Vagina (tissue), 2 donors: ENCODE data around the gene CFAP61.

Experiments
- POLR2A ChIP-seq, 2 donors: fragments of 450-650 bp; IDR thresholded peaks; one replicate each; pipeline ENCODE4 v1.6.1; 2017; ENCODE audit warnings: antibody characterized with exemption in 2 of 2, mild to moderate bottlenecking in 2 of 2, moderate library complexity in 2 of 2
- TF ChIP-seq, protein P1 (sequence below), 3 experiments: fragments of 450-650 bp in 2 of 3; fragments of 200-600 bp in 1 of 3; sonication (generic) in 1 of 3; IDR thresholded peaks; one replicate each; pipeline ENCODE4 v1.5.1; 2017 to 2019; ENCODE audit warnings: antibody characterized with exemption in 3 of 3, mild to moderate bottlenecking in 2 of 3, moderate library complexity in 2 of 3

DNA sequence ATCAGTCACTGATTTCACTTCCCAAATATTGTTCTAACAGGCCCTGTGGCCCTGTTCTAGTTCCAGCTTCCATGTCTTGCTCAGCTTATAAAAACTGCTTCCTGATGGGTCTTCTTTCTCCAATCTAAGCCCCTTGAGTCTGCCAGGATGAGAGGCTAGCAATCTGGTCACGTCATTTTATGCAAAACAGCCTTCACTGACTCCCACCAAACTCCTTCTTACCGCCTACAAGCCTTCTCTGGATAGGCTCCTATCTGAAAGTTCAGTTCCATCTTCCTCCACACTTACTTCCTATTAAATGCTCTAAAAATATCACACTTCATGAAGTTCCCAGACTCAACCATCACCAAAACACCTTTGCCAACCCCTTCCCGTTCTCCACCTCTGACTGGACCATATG lies 15.6 kb upstream of the CFAP61 start:
- TF ChIP-seq, protein P1, sequence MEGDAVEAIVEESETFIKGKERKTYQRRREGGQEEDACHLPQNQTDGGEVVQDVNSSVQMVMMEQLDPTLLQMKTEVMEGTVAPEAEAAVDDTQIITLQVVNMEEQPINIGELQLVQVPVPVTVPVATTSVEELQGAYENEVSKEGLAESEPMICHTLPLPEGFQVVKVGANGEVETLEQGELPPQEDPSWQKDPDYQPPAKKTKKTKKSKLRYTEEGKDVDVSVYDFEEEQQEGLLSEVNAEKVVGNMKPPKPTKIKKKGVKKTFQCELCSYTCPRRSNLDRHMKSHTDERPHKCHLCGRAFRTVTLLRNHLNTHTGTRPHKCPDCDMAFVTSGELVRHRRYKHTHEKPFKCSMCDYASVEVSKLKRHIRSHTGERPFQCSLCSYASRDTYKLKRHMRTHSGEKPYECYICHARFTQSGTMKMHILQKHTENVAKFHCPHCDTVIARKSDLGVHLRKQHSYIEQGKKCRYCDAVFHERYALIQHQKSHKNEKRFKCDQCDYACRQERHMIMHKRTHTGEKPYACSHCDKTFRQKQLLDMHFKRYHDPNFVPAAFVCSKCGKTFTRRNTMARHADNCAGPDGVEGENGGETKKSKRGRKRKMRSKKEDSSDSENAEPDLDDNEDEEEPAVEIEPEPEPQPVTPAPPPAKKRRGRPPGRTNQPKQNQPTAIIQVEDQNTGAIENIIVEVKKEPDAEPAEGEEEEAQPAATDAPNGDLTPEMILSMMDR (IDR thresholded peaks at IDR 0.05): no peak
- no peak for TF ChIP-seq POLR2A (IDR thresholded peaks at IDR 0.05)
